Hematopoietic multipotent progenitor cell treated with erythropoietin and hydrocortisone succinate and interleukin-3 and kit ligand, for 4 days (in vitro differentiated cells): ENCODE results near the gene QSOX2.
A peak's percentile ranks its signal among the peaks of the same experiment; 100 is the strongest.

Experiments
- DNase-seq: peaks from one replicate; pipeline ENCODE4 v3.0.0-alpha.2; 2015

Gene QSOX2

GRCh38 chr9:136235709-136236455, 9.7 kb downstream of the QSOX2 start:
- no peak for DNase-seq

- no peak for DNase-seq
Observed at GRCh38 chr9:136235171-136235570, 10.4 kb downstream of the QSOX2 start.

- peak; percentile 33 for DNase-seq
Observed at GRCh38 chr9:136234597-136234996, 11.0 kb downstream of the QSOX2 start.

- DNase-seq = no peak
Observed at GRCh38 chr9:136233868-136234267, 11.7 kb downstream of the QSOX2 start.

GRCh38 chr9:136233411-136233810, 12.2 kb downstream of the QSOX2 start:
- DNase-seq = peak; percentile 46

GRCh38 chr9:136232969-136233368, 12.6 kb downstream of the QSOX2 start:
- DNase-seq = peak; percentile 57

GRCh38 chr9:136231478-136232297, 13.9 kb downstream of the QSOX2 start:
- peak; percentile 92 for DNase-seq

GRCh38 chr9:136230773-136231172, 14.8 kb downstream of the QSOX2 start:
- DNase-seq = no peak

- peak; percentile 66 for DNase-seq
Observed at GRCh38 chr9:136230365-136230764, 15.2 kb downstream of the QSOX2 start.

GRCh38 chr9:136229096-136230065, 16.2 kb downstream of the QSOX2 start:
- no peak for DNase-seq

- DNase-seq = no peak
Observed at GRCh38 chr9:136228107-136228875, 17.3 kb downstream of the QSOX2 start.

GRCh38 chr9:136226680-136227407, 18.8 kb downstream of the QSOX2 start:
- no peak for DNase-seq

GRCh38 chr9:136225748-136226679, 19.6 kb downstream of the QSOX2 start:
- peak; percentile 82 for DNase-seq

GRCh38 chr9:136225366-136225747, 20.3 kb downstream of the QSOX2 start:
- DNase-seq = no peak

- DNase-seq = no peak
Observed at GRCh38 chr9:136223871-136224640, 21.6 kb downstream of the QSOX2 start.

GRCh38 chr9:136222906-136223285, 22.7 kb downstream of the QSOX2 start:
- no peak for DNase-seq

GRCh38 chr9:136222166-136222905, 23.3 kb downstream of the QSOX2 start:
- DNase-seq = no peak

GRCh38 chr9:136220017-136220729, 25.4 kb downstream of the QSOX2 start:
- DNase-seq = peak; percentile 47
